T-helper 1 cell treated with Interleukin-12 subunit alpha and Interleukin-12 subunit beta and Interleukin-4 antibody, amounts not matched to agents 30 ng/mL and 1 ng/mL, for 36 hours (primary cell): ENCODE measurements around the gene SLC25A48. TPM values are rescaled to one million over a fixed set of nuclear protein-coding genes. Genes with fewer than 3 reads are reported as not detected.
"Not testable (repeated sequence)": the region's sequence is repeated elsewhere in the genome, so short reads cannot be mapped to it uniquely, and the experiment has no call there.

Source experiments
- intact Hi-C: fragments of 100-400 bp; cut with micrococcal nuclease; formaldehyde crosslinking; loops from one replicate; pipeline ENCODE4 v1.15.1; 2024
- total RNA-seq: library from RNA; stranded (reverse); gene quantifications from 2 replicates; pipeline ENCODE4 v1.2.3, GENCODE V29; 2022

Gene SLC25A48
- total RNA-seq, 1 donor from 2014 or later, result not detected

- intact Hi-C loops, result no loop called here
These were observed 17.7 kb downstream of the SLC25A48 start for GRCh38 chr5:135851915-135852845.

DNA sequence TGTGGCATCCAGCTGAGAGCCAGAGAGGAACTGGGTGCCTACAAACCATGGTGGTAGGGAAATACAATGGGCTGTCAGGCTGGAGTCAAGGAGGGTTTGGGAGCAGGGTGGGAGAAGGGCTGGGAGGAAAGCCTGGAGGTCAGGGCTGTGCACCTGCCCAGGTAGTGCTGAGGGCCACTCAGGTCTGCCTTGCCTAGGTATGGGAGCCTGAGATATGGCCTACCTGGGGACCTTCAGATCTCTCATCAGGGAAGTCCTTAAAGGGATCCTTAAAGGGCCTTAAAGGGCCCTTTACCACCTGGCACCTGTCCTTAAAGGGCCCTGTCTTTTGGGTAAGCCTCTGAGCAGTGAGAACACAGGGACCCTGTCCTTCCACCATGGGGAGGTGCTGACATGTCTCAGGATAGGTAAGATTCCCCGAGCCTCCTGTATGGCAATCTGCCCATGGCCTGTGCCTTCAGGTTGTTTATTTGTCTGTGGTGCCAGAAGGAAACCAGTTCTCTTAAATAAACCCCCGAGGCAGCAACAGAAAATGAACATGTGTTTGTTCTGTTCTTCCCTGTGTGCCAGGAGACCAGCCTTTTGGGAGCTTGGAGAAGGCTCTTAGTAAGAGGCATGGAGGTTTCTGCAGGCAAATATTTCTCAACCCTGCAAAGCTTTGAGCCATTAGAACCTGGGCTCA is 23.3 kb downstream of the SLC25A48 start:
- intact Hi-C loops, result no loop called here

DNA sequence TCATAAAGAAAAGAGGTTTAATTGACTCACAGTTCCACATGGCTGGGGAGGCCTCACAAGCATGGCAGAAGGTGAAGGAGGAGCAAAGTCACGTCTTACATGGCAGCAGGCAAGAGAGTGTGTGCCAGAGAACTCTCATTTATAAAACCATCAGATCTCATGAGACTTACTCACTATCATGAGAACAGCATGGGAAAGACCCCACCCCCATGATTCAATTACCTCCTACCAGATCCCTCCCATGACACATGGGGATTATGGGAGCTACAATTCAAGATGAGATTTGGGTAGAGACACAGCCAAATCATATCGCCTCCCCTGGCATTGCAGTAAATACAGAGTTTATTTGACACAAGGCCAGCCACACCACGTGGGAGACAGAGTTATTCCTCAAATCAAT is 24.7 kb downstream of the SLC25A48 start:
- intact Hi-C loops, result not testable (repeated sequence)

- intact Hi-C loops, result no loop called here
These were observed 25.2 kb downstream of the SLC25A48 start for GRCh38 chr5:135859641-135860040.

DNA sequence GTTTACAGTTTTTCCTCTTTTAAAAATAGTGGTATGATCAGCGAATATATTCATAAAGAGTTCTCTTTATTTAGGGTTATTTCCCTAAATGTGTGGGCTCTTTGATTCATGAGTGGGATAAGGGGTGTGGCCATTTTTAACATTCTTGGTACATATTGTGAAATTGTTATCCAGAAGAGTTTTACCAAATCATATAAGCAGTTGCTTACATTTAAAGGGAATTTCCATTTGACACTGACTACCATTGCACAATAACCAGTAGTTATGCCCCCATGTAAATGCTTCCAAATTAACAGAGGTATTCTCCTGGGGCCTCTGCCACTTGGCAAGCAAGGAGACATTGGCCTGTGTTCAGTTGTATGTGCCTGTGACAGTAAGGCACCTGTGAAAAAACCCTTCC is 27.2 kb downstream of the SLC25A48 start:
- intact Hi-C loops, result no loop called here

- intact Hi-C loops, result no loop called here
These were observed 27.6 kb downstream of the SLC25A48 start for GRCh38 chr5:135862086-135862485.

GRCh38 chr5:135862744-135863143 is 28.3 kb downstream of the SLC25A48 start:
- intact Hi-C loops, result no loop called here

- intact Hi-C loops, result no loop called here
These were observed 30.3 kb downstream of the SLC25A48 start for GRCh38 chr5:135864503-135865435.

- intact Hi-C loops, result no loop called here
These were observed 31.6 kb downstream of the SLC25A48 start for GRCh38 chr5:135866016-135866415.

DNA sequence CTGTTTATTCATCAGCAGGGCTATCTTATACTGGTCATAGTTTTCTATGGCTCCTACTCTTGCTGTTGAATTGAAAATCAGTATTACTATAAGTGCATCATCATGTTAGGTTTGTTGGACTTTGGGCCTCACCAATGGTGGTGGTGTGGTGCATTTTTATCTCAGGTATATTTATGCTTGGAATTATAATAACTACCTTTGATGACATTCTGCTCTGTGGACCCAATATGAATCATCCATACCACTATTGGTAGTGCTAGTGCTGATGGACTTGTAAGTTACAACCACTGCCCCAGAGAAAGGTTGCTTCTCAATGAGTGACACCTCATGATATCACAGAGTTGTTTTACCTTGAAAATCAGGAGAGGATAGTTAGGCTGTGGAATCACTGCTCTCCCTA is 33.1 kb downstream of the SLC25A48 start:
- intact Hi-C loops, result no loop called here

GRCh38 chr5:135868681-135869080 is 34.2 kb downstream of the SLC25A48 start:
- intact Hi-C loops, result no loop called here

DNA sequence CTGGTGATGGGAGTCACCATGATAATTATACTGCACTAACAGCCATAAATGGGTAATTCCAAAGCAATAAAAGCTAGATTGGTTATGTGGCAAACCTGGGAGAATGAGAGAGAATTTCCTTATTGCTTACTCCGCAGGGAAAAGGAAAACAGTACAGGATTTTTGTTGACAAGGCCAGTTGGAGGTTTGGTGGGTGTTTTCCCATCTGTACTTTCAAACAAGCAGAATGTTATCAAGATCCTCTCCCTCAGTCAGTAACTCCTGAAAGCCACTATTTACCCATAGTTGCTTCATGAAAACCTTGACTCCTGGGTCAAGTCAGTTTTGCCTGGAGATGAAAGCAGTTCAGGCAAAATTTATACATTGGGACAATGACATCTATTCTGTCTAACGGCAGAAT is 34.8 kb downstream of the SLC25A48 start:
- intact Hi-C loops, result no loop called here

- intact Hi-C loops, result no loop called here
These were observed 35.5 kb downstream of the SLC25A48 start for GRCh38 chr5:135869935-135870334.

DNA sequence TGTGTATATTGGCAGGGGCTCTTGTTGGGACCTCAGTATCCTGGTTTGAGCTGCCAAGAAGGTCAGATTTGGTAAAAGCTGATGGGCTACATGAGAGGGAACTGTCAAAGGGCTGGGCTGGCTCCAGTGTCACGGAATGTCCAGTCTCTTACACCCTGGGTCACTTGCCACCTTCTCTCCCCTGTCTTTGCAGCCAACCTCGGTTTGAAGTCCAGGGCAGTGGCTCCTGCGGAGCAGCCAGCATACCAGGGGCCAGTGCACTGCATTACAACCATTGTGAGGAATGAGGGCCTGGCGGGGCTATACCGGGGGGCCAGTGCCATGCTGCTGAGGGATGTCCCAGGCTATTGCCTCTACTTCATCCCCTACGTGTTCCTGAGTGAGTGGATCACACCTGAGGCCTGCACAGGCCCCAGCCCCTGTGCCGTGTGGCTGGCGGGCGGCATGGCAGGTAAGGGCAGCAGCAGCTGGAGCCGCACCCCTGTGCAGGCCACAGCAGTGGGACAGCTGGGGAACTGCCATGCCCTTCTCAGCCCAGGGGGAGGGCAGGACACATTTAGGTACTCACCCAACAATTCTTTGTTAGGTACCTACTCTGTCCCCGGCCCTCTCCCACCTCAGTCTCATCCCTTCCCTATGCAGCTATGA is 36.9 kb downstream of the SLC25A48 start:
- intact Hi-C loops, result no loop called here

GRCh38 chr5:135873831-135874230 is 39.4 kb downstream of the SLC25A48 start:
- intact Hi-C loops, result no loop called here

DNA sequence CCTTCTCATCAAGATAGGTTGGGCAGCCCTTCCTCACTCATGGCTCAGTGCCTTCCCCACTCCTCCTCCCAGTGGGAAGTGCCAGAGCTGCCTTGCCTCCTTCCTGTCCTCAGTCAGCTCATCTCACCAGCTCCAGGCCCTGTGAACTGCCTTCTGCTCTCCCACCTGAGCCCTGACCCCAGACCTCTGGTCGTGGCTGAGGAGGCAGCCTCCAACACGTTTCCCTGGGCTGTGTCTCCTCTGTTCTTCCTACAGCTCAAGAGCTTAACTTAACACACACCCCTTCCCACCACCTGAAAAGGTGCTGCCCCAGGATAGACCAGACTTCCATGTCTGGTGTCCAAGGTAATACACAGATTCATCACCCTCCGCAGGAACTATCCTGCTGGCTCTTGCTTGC is 40.0 kb downstream of the SLC25A48 start:
- intact Hi-C loops, result no loop called here

DNA sequence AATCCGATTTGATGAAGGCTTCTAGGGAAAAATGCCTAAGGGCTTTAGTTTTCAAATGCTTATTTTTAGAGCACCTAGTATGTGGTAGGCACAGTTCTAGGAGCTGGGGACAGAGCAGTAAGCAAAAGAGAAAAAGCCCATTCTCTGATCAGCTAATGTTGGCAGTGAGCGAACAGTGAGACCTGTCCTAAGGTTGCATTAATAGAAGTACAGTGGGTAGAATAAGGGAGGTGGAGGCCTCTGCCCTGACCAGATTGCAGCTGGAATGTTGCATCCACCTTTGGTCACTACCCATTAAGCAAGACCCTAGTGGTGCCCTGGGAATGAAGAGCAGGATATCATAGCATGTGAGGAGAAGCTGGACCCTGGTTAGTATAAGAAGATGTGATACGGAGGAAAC is 41.1 kb downstream of the SLC25A48 start:
- intact Hi-C loops, result no loop called here

DNA sequence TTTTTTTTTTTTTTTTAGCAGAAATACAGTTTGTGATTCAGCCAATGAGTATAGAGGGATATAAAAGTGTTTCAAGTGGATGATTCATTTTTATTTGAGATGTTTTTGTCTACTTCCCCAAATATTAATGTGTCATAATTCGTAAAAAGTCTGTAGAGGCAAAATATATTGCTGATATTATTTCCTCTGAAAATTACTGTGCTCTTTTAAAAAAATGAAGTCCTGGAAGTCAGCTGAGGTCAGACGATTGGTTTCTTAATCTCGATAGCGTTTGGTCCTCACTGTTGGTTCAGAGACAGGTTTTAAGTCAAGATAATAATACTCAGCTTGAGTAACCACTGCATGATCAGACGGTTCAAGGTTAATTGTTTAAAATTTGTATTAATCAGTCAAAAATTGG is 41.7 kb downstream of the SLC25A48 start:
- intact Hi-C loops, result no loop called here

DNA sequence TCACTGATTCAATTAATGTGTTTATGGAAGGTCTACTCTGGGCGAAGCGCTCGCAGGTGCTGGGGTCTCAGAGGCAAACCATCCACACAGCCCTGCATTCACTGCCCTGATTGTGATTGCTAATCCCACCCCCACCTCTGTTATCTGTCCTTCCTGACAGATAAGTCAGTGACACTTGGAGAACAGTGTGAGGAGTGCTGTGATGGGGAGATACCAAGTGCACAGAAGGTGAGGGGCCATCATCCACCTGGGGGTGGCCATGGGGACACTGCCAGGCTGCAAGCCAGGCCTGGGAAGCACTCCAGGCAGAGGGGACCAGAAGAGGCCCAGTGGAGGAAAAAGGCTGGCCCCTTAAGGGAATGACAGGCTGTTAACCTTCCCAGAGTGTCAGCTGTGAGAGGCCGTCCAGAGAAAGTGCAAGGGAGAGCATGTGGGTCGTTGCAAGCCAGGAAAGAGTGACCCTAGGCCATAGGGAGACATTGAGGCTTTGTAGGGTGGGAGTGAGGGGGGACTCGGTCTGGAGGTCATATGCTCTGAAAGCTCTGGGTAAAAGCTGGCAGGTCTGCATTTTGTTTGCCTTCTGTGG is 43.2 kb downstream of the SLC25A48 start:
- intact Hi-C loops, result no loop called here

DNA sequence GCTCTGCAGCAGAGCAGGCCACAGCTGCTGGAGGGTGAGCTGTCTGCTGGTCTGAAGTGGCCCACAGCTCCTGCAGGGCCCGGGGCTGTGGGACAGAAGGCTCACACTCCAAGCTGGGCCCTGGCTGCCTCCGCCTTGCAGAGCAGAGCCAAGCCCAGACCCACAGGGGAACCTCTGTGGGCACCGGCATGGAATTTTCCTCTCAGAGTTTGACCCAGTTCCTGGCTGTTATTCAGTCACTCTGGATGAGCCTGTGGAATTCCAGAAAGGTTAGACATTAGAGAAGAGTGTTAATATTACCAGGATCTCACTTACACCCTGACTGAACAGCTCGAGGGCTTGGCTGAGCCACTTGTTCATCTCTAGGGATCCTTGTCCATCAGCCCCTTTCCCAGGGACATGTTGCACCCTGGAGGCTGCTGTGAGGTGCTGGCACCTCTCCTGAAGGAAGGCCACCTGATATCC is 43.7 kb downstream of the SLC25A48 start:
- intact Hi-C loops, result no loop called here

- intact Hi-C loops, result no loop called here
These were observed 45.1 kb downstream of the SLC25A48 start for GRCh38 chr5:135879591-135879990.
